ENCODE measurements around the gene SLC43A1.

The SLC43A1 gene

DNA sequence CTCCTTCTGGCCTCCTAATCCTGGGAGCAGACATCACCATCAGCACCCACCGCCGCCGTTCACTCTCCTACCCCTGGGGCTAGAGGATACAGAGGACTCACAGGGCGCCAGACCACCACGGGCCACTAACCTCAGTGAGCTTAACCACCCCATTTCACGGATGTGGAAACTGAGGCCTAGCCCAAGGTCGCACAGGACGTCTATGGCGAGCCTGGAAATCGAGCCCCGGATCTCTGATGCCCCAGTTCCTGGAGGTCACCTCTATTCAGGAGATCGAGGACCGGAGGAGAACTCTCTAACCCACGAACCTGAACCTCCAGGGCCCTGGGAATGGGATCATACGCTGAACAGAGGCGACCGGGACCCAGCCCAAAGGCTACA, 14.7 kb upstream of the SLC43A1 start:
- Histone ChIP-seq H4K20me1 (ENCODE audit: insufficient read depth) (no peaks in the 10 kb centered on the region), H3K79me2 (ENCODE audit: insufficient read depth, low read depth) (peaks cover 19% of the 10 kb centered on the region), H3K4me2 (peak overlapping the region; percentile 77), H3K27ac (peak overlapping the region; percentile 44; the same call in 1 of the 2 replicates), H3K4me1 (ENCODE audit: low read depth, poor library complexity, severe bottlenecking) (peaks cover 26% of the 10 kb centered on the region), H3K9ac (peak overlapping the region; percentile 78), H3K4me3 (IDR thresholded peaks at IDR 0.05; ENCODE audit: insufficient read depth, low read depth, low read length) (no peak overlapping the region), H3K27me3 (ENCODE audit: insufficient read depth, low read depth) (no peaks in the 10 kb centered on the region), H3K36me3 (ENCODE audit: insufficient read depth) (no peaks in the 10 kb centered on the region), H2AFZ (ENCODE audit: low read depth) (peak overlapping the region; percentile 11; the same call in 1 of the 2 replicates)
- TF ChIP-seq, protein P1, sequence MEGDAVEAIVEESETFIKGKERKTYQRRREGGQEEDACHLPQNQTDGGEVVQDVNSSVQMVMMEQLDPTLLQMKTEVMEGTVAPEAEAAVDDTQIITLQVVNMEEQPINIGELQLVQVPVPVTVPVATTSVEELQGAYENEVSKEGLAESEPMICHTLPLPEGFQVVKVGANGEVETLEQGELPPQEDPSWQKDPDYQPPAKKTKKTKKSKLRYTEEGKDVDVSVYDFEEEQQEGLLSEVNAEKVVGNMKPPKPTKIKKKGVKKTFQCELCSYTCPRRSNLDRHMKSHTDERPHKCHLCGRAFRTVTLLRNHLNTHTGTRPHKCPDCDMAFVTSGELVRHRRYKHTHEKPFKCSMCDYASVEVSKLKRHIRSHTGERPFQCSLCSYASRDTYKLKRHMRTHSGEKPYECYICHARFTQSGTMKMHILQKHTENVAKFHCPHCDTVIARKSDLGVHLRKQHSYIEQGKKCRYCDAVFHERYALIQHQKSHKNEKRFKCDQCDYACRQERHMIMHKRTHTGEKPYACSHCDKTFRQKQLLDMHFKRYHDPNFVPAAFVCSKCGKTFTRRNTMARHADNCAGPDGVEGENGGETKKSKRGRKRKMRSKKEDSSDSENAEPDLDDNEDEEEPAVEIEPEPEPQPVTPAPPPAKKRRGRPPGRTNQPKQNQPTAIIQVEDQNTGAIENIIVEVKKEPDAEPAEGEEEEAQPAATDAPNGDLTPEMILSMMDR (conservative IDR thresholded peaks at IDR 0.05; ENCODE audit: low read depth, low read length): no peak

DNA sequence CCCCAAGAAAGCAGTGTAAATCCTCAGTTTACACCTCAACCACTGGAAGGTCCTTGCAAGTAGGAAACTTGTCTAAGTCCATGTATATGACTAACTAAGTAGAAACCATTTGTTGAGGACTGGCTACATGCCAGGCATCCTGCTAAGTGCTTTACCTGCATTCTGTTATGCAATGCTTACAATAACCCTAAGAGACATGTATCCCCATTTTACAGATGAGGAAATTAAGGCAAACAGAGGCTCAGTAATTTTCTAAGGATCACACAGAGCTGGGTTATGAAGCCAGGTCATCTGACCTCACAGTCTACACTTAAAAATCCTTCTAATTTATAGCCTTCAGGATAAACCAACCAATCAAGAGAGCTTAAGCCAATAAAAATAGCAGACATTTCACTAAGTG, 13.5 kb upstream of the SLC43A1 start:
- peak overlapping the region; percentile 8; the same call in 1 of the 2 replicates for H3K9ac ChIP-seq
- H3K4me1 ChIP-seq (ENCODE audit: low read depth, poor library complexity, severe bottlenecking): peaks cover 26% of the 10 kb centered on the region
- peak overlapping the region; percentile 77 for H3K4me2 ChIP-seq
- no peak overlapping the region for H3K4me3 ChIP-seq (IDR thresholded peaks at IDR 0.05; ENCODE audit: insufficient read depth, low read depth, low read length)
- no peaks in the 10 kb centered on the region for H4K20me1 ChIP-seq (ENCODE audit: insufficient read depth)
- H3K27ac ChIP-seq: no peak overlapping the region
- H3K27me3 ChIP-seq (ENCODE audit: insufficient read depth, low read depth): no peaks in the 10 kb centered on the region
- H2AFZ ChIP-seq (ENCODE audit: low read depth): no peak overlapping the region
- H3K79me2 ChIP-seq (ENCODE audit: insufficient read depth, low read depth): peaks cover 19% of the 10 kb centered on the region
- H3K36me3 ChIP-seq (ENCODE audit: insufficient read depth): no peaks in the 10 kb centered on the region
- TF ChIP-seq, protein P1 (conservative IDR thresholded peaks at IDR 0.05; ENCODE audit: low read depth, low read length): no peak

DNA sequence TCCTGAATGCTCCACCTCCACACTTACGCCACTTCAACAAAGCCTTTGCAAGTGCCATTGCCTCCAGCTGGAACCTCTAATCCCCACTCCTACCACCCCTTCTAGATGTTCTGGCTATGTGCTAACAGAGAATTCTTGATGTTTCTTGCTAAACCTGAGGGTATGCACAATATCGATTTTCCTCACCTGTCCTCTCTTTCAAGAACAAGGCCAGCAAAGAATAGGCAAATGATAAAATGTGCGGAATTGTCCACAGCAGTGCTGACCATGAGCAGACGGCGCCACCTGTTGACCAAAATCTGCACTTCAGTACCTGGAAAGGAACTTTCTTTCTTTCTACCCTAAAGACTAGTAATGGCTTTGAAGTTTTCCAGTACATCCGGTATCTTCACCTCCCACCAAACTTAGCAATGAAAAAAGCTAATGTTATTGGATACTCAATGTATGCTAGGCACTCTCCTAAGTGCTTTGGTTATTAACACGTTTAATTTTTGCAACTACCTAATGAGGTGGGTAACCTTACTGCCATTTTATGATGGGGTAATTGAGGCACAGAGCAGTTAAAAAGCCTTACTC, 11.6 kb upstream of the SLC43A1 start:
- Histone ChIP-seq H3K79me2 (ENCODE audit: insufficient read depth, low read depth) (peaks cover 19% of the 10 kb centered on the region), H2AFZ (ENCODE audit: low read depth) (no peak overlapping the region), H3K4me1 (ENCODE audit: low read depth, poor library complexity, severe bottlenecking) (peaks cover 26% of the 10 kb centered on the region), H3K27me3 (ENCODE audit: insufficient read depth, low read depth) (no peaks in the 10 kb centered on the region), H3K9ac (no peak overlapping the region), H3K27ac (no peak overlapping the region), H4K20me1 (ENCODE audit: insufficient read depth) (no peaks in the 10 kb centered on the region), H3K36me3 (ENCODE audit: insufficient read depth) (no peaks in the 10 kb centered on the region), H3K4me3 (IDR thresholded peaks at IDR 0.05; ENCODE audit: insufficient read depth, low read depth, low read length) (no peak overlapping the region), H3K4me2 (no peak overlapping the region)
- TF ChIP-seq, protein P1 (conservative IDR thresholded peaks at IDR 0.05; ENCODE audit: low read depth, low read length): peak; percentile 95

DNA sequence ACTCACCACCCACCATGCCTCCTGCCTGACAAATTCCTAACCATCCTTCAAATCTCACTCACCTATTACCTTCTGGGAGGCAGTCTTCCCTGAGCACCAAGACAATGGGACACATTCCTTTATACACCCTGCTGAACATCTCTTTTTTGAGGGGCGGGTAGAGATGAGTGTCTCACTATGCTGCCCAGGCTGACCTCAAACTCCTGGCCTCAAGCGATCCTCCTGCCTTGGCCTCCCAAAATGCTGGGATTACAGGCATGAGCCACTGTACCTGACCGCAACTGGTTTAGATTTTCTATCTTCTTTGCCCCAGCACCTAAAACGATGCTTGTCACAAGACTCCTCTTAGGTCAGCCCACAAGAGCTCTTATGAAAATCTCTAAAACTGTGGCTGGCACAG, 7.9 kb upstream of the SLC43A1 start:
- TF ChIP-seq, protein P1 (conservative IDR thresholded peaks at IDR 0.05; ENCODE audit: low read depth, low read length): no peak
- no peak overlapping the region for H3K9ac ChIP-seq
- no peaks in the 10 kb centered on the region for H3K79me2 ChIP-seq (ENCODE audit: insufficient read depth, low read depth)

More for the DNA sequence above, 7.9 kb upstream of the SLC43A1 start:
- no peaks in the 10 kb centered on the region for H4K20me1 ChIP-seq (ENCODE audit: insufficient read depth)
- H3K4me2 ChIP-seq: no peak overlapping the region
- H3K27ac ChIP-seq: no peak overlapping the region
- H3K27me3 ChIP-seq (ENCODE audit: insufficient read depth, low read depth): no peaks in the 10 kb centered on the region
- H3K36me3 ChIP-seq (ENCODE audit: insufficient read depth): no peaks in the 10 kb centered on the region
- peaks cover 10% of the 10 kb centered on the region for H3K4me1 ChIP-seq (ENCODE audit: low read depth, poor library complexity, severe bottlenecking)
- H2AFZ ChIP-seq (ENCODE audit: low read depth): no peak overlapping the region
- H3K4me3 ChIP-seq (IDR thresholded peaks at IDR 0.05; ENCODE audit: insufficient read depth, low read depth, low read length): no peak overlapping the region
